CD14-positive monocyte (primary cell): Measurements from ENCODE around the gene TMEM51. TPM values are rescaled to one million over a fixed set of nuclear protein-coding genes. Genes with fewer than 3 reads are reported as not detected.
"Not testable (repeated sequence)": the region's sequence is repeated elsewhere in the genome, so short reads cannot be mapped to it uniquely, and the experiment has no call there.

ENCODE experiments used
- DNase-seq, 3 donors: peaks; one replicate each; pipeline ENCODE4 v3.0.0-alpha.2; 2011 to 2022
- H2AFZ ChIP-seq: 2 replicates; pipeline ENCODE4 v1.6.0; 2012; ENCODE audit warnings: mild to moderate bottlenecking, low read depth, low read length, inconsistent platforms; ENCODE audit not compliant: insufficient read depth, poor library complexity, severe bottlenecking
- H3K27ac ChIP-seq, 2 donors: 1 replicate in 1 of 2; 2 replicates in 1 of 2; pipeline ENCODE4 v1.5.1; 2012 to 2013; ENCODE audit warnings: low read length in 2 of 2, control low read depth in 1 of 2, inconsistent platforms in 1 of 2, low read depth in 1 of 2, mild to moderate bottlenecking in 1 of 2
- H3K27me3 ChIP-seq, 2 donors: one replicate each; pipeline versions ENCODE4 v1.6.0 to v1.6.1; 2011 to 2013; ENCODE audit warnings: low read length in 2 of 2; ENCODE audit not compliant: control insufficient read depth in 2 of 2, insufficient read depth in 2 of 2
- H3K36me3 ChIP-seq, 2 donors: replicated peaks in 1 of 2; 1 replicate in 1 of 2; 2 replicates in 1 of 2; pipeline versions ENCODE4 v1.5.1 to v1.6.1; 2012 to 2013; ENCODE audit warnings: low read length in 2 of 2, control low read depth in 1 of 2, inconsistent platforms in 1 of 2, mild to moderate bottlenecking in 1 of 2; ENCODE audit not compliant: insufficient read depth in 2 of 2, control insufficient read depth in 1 of 2
- H3K4me1 ChIP-seq, 2 donors: 1 replicate in 1 of 2; 2 replicates in 1 of 2; pipeline versions ENCODE4 v1.5.1 to v1.6.1; 2012 to 2013; ENCODE audit warnings: low read length in 2 of 2, control low read depth in 1 of 2, inconsistent platforms in 1 of 2, mild to moderate bottlenecking in 1 of 2, moderate library complexity in 1 of 2; ENCODE audit not compliant: insufficient read depth in 2 of 2, control insufficient read depth in 1 of 2
- H3K4me2 ChIP-seq: replicated peaks from 2 replicates; pipeline ENCODE3; 2012; ENCODE audit warnings: low read length, moderate library complexity, mild to moderate bottlenecking; ENCODE audit not compliant: poor library complexity, severe bottlenecking; ENCODE audit errors: extremely low read depth
- H3K4me3 ChIP-seq, 3 experiments: fragments of 200-600 bp in 1 of 3; sonication (generic) in 1 of 3; replicated peaks in 1 of 3; 1 replicate in 2 of 3; 2 replicates in 1 of 3; pipeline ENCODE4 v1.5.1; 2011 to 2013; ENCODE audit warnings: low read length in 3 of 3, mild to moderate bottlenecking in 3 of 3, control low read depth in 2 of 3, low read depth in 2 of 3, inconsistent platforms in 1 of 3, moderate library complexity in 1 of 3
- H3K79me2 ChIP-seq: 2 replicates; pipeline ENCODE4 v1.6.0; 2012; ENCODE audit warnings: mild to moderate bottlenecking, control low read depth, inconsistent platforms, low read length, moderate library complexity; ENCODE audit not compliant: insufficient read depth
- H3K9ac ChIP-seq: 2 replicates; pipeline ENCODE4 v1.6.0; 2017; ENCODE audit warnings: low read length, mild to moderate bottlenecking; ENCODE audit not compliant: insufficient read depth, poor library complexity, severe bottlenecking
- H3K9me3 ChIP-seq, 2 donors: replicated peaks in 1 of 2; 1 replicate in 1 of 2; 2 replicates in 1 of 2; pipeline versions ENCODE4 v1.5.1 to v1.6.1; 2012 to 2013; ENCODE audit warnings: low read length in 2 of 2, control low read depth in 1 of 2; ENCODE audit not compliant: control insufficient read depth in 1 of 2, insufficient read depth in 1 of 2
- H4K20me1 ChIP-seq: 2 replicates; pipeline ENCODE4 v1.6.0; 2012; ENCODE audit warnings: mild to moderate bottlenecking, low read length, control low read depth, moderate library complexity; ENCODE audit not compliant: insufficient read depth
- H3K27ac Mint-ChIP-seq, 7 donors: one replicate each; pipeline ENCODE4 v1.8.0; 2020; ENCODE audit warnings: mild to moderate bottlenecking in 7 of 7, mixed read lengths in 7 of 7, moderate library complexity in 6 of 7, inconsistent platforms in 2 of 7
- H3K27me3 Mint-ChIP-seq, 3 donors: one replicate each; pipeline ENCODE4 v1.8.0; 2021 to 2022; ENCODE audit warnings: low read depth in 3 of 3, mild to moderate bottlenecking in 3 of 3, mixed read lengths in 3 of 3, moderate library complexity in 3 of 3, inconsistent platforms in 1 of 3
- H3K36me3 Mint-ChIP-seq, 2 donors: one replicate each; pipeline ENCODE4 v1.8.0; 2020; ENCODE audit warnings: mixed read lengths in 2 of 2, inconsistent platforms in 1 of 2, mild to moderate bottlenecking in 1 of 2
- H3K4me1 Mint-ChIP-seq: one replicate; pipeline ENCODE4 v1.8.0; 2020; ENCODE audit warnings: mild to moderate bottlenecking, mixed read lengths
- H3K4me3 Mint-ChIP-seq, 2 donors: one replicate each; pipeline ENCODE4 v1.8.0; 2020; ENCODE audit warnings: mild to moderate bottlenecking in 2 of 2, mixed read lengths in 2 of 2, moderate library complexity in 1 of 2
- H3K9me3 Mint-ChIP-seq, 7 donors: one replicate each; pipeline ENCODE4 v1.8.0; 2020 to 2022; ENCODE audit warnings: mixed read lengths in 7 of 7, mild to moderate bottlenecking in 6 of 7, moderate library complexity in 6 of 7, inconsistent platforms in 2 of 7
- CTCF ChIP-seq: fragments of 200-600 bp; IDR thresholded peaks from one replicate; pipeline ENCODE4 v1.8.0; 2022; ENCODE audit warnings: antibody characterized with exemption, mild to moderate bottlenecking
- WGBS: methylation state at CpG from one replicate; pipeline ENCODE4 v1.1.5; 2013; ENCODE audit warnings: missing lambda C conversion rate; ENCODE audit not compliant: insufficient coverage; 5-methylcytosine and 5-hydroxymethylcytosine counted together
- intact Hi-C, 2 donors: fragments of 100-400 bp; cut with micrococcal nuclease; formaldehyde crosslinking; loops; one replicate each; pipeline versions ENCODE4 v1.15.0 to v1.15.1; 2023
- polyA plus RNA-seq, 3 donors: library from polyadenylated mRNA; depleted of rRNA in 1 of 3; unstranded in 2 of 3; stranded (reverse) in 1 of 3; fragments of 300-500 nt in 2 of 3; fragments of >200 nt in 1 of 3; fragmentation: Illumina TruSeq in 2 of 3; gene quantifications; 1 replicate in 2 of 3; 2 replicates in 1 of 3; pipeline ENCODE4 v1.2.3, GENCODE V29; 2012 to 2021

TMEM51 gene
- polyA plus RNA-seq, 3 donors, result 1.2 to 2.5 (median 2.1) TPM

- Histone ChIP-seq H3K4me2 (no peak overlapping the region), H3K9me3 (peaks cover 0 to 4% of the 10 kb centered on the region in 2 donors), H3K36me3 (no peaks in the 10 kb centered on the region), H3K4me3 (no peak overlapping the region), H2AFZ (no peak overlapping the region), H3K27ac (no peak overlapping the region), H3K27me3 (no peaks in the 10 kb centered on the region), H3K9ac (no peak overlapping the region), H4K20me1 (no peaks in the 10 kb centered on the region), H3K79me2 (no peaks in the 10 kb centered on the region), H3K4me1 (peaks cover 0 to 10% of the 10 kb centered on the region in 2 donors)
- WGBS, result 100% methylated on average over 1 of the region's 2 CpGs
- no peak for DNase-seq
- no peaks in the 10 kb centered on the region for H3K36me3 Mint-ChIP-seq
- H3K4me1 Mint-ChIP-seq, result peaks cover 14% of the 10 kb centered on the region
- no peak overlapping the region for H3K27ac Mint-ChIP-seq
- no peak overlapping the region for H3K4me3 Mint-ChIP-seq
- no peak for TF ChIP-seq CTCF
- peaks cover 6 to 24% (median 12%) of the 10 kb centered on the region in 3 donors for H3K27me3 Mint-ChIP-seq
- intact Hi-C loops, result no loop called here
- peaks cover 2 to 9% (median 7%) of the 10 kb centered on the region in 7 donors for H3K9me3 Mint-ChIP-seq
Measured at GRCh38 chr1:15132965-15133364, 20.6 kb upstream of the TMEM51 start.

GRCh38 chr1:15134285-15134684, 19.3 kb upstream of the TMEM51 start:
- Histone ChIP-seq H4K20me1 (no peaks in the 10 kb centered on the region), H3K4me2 (no peak overlapping the region), H3K4me3 (no peak overlapping the region), H3K4me1 (peaks cover 0 to 14% of the 10 kb centered on the region in 2 donors), H3K79me2 (no peaks in the 10 kb centered on the region), H3K27me3 (no peaks in the 10 kb centered on the region), H2AFZ (no peak overlapping the region), H3K36me3 (no peaks in the 10 kb centered on the region), H3K27ac (no peak overlapping the region), H3K9me3 (peaks cover 0 to 4% of the 10 kb centered on the region in 2 donors), H3K9ac (no peak overlapping the region)
- TF ChIP-seq CTCF, result no peak
- Mint-ChIP-seq H3K27ac (no peak overlapping the region), H3K4me3 (no peak overlapping the region), H3K27me3 (peaks cover 6 to 25% (median 12%) of the 10 kb centered on the region in 3 donors), H3K9me3 (peaks cover 2 to 9% (median 8%) of the 10 kb centered on the region in 7 donors), H3K36me3 (no peaks in the 10 kb centered on the region), H3K4me1 (peaks cover 17% of the 10 kb centered on the region)
- WGBS, result 100% methylated on average over 2 of the region's 2 CpGs
- DNase-seq, result no peak
- intact Hi-C loops, result no loop called here

GRCh38 chr1:15135604-15136003, 17.9 kb upstream of the TMEM51 start:
- H3K4me3 ChIP-seq, H3K27me3 ChIP-seq, H3K9me3 ChIP-seq, H3K27ac ChIP-seq, H3K79me2 ChIP-seq, H2AFZ ChIP-seq, H3K9ac ChIP-seq, H3K36me3 ChIP-seq, H3K4me3 Mint-ChIP-seq, intact Hi-C loops, H3K9me3 Mint-ChIP-seq, H4K20me1 ChIP-seq, H3K4me2 ChIP-seq, H3K36me3 Mint-ChIP-seq: not testable (repeated sequence)
- peaks cover 0 to 14% of the 10 kb centered on the region in 2 donors for H3K4me1 ChIP-seq
- H3K27ac Mint-ChIP-seq, result peak overlapping the region in 2 of 7 donors; percentile 38 to 78
- H3K27me3 Mint-ChIP-seq, result peaks cover 10 to 25% (median 12%) of the 10 kb centered on the region in 3 donors
- DNase-seq, result peak in 2 of 3 donors; percentile 19 to 35
- peaks cover 17% of the 10 kb centered on the region for H3K4me1 Mint-ChIP-seq
- WGBS, result 14% methylated on average over 2 of the region's 10 CpGs
